GM18951 (cell line): Measurements from ENCODE around the gene TSSK2.
"Not testable (repeated sequence)": the region's sequence is repeated elsewhere in the genome, so short reads cannot be mapped to it uniquely, and the experiment has no call there.

Source experiments
- POLR2A ChIP-seq: IDR thresholded peaks from 4 replicates; pipeline ENCODE4 v1.6.1; 2011; ENCODE audit warnings: mild to moderate bottlenecking; ENCODE audit not compliant: insufficient read length, insufficient read depth; ENCODE audit errors: extremely low read depth
- in situ Hi-C: fragments of 300-500 bp; cut with MboI; formaldehyde crosslinking; loops from one replicate; pipeline ENCODE4 v1.12.0; 2022; ENCODE audit warnings: low sequenced_read_pairs, mixed read lengths, inconsistent platforms; ENCODE audit not compliant: unreplicated experiment

Gene TSSK2

DNA sequence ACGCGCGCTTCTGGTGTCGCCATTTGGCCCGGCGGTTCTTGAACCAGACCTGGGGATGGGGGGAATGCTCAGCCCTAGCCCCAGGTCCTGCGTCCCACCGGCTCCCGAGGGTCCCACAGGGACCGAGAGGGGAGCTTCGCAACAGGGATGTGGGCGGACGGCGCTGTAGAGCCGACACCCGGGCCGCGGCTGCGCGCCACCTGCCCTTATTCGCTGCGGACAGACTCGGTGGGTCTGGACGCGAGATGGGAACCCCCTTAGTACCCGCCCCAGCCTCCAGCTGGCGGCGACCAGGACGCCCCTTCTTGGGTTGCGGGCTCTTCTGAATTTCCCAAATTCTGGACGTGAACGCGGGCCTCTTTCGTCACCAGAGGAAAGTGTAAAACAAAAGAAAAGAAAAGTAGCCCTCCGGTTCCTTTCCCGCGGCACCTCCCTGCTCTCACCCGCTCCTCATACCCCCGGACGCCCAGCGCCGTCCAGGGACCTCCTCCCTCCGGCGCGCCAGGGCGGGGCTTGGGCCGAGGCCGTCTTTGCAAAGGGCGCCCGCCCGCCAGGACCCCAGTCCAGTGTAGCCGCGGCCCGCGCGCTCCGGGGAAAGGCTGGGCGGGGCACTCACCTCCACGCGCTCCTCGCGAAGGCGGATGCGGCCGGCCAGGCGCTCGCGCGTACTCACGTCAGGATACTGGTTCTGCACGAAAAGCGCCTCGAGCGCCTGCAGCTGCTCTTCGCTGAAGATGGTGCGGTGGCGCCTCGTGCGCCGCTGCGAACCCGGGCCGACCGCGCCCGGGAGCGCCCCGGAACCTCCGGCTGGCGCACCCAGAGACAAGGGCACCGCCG lies 18.2 kb downstream of the TSSK2 start:
- TF ChIP-seq POLR2A = no peak
- in situ Hi-C loops = no loop called here

GRCh38 chr22:19149991-19150390 lies 18.9 kb downstream of the TSSK2 start, which contains the start of gene GSC2:
Gene GSC2, minus strand, starts transcription at chr22:19150292. Its CDS starts 9 bp downstream, at chr22:19150283.
- in situ Hi-C loops = no loop called here
- no peak for TF ChIP-seq POLR2A

DNA sequence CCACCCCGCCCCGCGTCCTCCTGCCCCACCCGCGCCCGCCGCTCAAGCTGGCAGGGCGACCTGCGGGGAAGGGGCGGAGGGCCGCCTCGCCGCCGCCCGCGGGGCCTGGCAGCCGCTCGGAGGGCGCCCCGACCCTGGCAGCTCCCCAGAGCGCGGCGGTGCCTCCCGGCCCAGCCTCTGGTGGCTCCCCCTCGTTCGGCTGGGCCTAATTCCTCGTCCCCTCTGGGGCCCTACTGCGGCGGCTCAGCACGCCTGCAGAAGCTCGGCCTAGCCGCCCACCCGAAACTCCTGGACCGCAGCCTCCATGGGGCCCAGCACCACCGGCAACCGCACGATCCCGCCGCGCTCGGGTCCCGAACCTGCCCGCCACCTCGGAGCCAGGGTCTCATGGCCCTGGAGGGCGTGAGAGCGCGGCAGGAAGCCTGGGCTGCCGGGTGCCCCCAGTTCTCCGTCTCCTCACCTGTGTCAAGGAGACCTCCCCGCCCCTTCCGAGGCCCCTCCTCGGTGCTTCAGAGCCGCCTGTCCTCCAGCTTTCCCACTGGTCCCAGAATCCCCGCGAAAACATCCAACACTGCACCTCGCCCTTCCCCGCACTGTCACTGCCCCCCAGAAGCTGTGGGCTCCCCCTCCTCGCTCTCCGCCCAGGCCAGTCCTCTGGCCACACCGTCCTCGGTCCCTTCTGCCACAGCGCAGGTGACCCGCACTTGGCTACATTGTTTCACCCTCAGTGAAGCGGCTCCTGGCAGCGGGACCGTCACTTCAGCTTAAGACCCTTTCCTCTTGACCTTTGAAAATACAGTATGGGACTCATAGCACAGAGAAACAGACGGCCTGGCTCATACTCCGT lies 19.6 kb downstream of the TSSK2 start:
- in situ Hi-C loops = no loop called here
- no peak for TF ChIP-seq POLR2A

DNA sequence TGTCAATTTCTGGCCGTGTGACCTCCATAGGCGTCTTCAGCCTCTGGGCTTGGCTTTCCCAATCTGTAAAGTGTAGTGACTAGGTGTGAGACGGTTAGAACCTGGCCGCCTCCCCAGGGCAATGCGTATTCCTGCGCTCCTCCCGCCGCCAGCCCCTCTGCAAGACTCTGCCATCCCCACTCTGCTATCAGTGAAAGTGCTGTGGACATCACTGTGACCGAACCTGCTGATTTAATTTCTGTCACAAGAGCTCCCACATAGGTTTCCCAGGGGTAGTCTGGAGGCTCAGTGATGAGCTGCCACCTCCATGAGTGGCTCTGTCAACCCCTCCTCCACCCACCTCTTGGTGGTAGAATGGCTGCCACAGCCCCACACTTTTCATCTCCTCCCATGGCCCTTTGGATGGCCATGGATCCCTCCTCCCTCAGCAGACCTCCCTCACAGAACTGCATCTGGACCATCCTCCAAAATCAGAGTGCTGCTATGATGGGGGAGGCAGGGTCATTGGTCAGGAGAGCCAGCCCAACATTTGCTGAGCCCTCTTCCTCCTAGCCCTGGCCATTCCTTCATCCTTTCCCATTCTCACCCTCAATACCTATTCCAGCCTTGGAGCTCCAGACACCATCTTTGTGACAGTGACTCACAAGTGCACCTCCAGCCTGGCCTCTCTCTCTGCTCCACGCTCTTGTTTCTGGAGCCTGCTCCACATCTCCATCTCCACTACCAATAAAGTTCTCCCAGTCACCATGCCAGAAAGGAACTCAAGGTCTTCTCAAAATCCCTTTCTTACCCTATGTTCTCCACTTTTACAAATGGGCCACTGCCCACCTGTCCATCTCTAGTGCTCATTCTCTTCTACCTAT lies 20.5 kb downstream of the TSSK2 start:
- TF ChIP-seq POLR2A = no peak
- in situ Hi-C loops = no loop called here

- in situ Hi-C loops = no loop called here
- no peak for TF ChIP-seq POLR2A
Measured at GRCh38 chr22:19152942-19153883, 22.1 kb downstream of the TSSK2 start.

DNA sequence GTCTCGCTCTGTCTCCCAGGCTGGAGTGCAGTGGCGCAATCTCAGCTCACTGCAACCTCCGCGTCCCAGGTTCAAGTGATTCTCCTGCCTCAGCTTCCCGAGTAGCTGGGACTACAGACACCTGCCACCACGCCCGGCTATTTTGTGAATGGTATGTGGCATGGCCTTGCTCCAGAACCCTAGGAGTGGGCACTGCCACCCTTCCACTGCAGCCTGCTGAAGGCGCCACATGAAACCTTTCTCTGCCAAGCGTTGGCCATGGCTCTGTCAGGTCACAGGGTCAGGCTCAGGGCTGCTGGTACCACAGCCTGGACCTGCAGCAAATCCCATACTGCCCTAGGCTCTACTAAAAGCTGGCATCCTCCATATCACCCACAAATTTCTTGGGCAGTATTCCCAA lies 25.0 kb downstream of the TSSK2 start:
- in situ Hi-C loops = not testable (repeated sequence)

DNA sequence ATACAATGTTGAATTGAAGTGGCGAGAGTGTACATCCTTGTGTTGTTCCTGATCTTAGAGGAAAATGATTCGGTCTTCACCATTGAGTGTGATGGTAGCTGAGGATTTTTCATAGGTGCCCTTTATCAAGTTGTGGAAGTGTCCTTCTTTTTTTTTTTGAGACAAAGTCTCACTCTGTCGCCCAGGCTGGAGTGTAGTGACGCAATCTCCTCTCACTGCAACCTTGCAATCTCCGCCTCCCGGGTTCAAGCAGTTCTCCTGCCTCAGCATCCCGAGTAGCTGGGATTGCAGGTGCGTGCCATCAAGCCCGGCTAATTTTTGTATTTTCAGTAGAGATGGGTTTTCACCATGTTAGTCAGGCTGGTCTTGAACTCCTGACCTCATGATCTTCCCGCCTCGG lies 27.5 kb downstream of the TSSK2 start:
- in situ Hi-C loops = not testable (repeated sequence)

- no peak for TF ChIP-seq POLR2A
- in situ Hi-C loops = no loop called here
Measured at GRCh38 chr22:19164425-19164824, 33.3 kb downstream of the TSSK2 start.

DNA sequence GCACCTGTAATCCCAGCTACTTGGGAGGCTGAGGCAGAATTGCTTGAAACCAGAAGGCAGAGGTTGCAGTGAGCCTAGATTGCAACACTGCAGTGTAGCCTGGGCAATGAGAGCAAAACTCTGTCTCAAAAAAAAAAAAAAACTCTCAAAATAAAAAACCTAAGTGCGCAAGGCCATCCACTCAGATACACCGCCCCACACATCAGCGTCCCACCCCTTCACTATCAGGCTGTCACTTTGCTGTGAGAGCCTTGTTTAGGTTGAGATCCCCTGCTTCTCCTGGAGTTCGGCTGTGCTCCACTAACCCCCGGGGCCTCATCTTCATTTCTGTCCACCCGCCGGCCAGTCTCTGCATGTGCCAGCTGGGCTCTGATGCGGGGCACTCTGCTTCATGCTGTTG lies 35.3 kb downstream of the TSSK2 start:
- in situ Hi-C loops = no loop called here
- TF ChIP-seq POLR2A = no peak

DNA sequence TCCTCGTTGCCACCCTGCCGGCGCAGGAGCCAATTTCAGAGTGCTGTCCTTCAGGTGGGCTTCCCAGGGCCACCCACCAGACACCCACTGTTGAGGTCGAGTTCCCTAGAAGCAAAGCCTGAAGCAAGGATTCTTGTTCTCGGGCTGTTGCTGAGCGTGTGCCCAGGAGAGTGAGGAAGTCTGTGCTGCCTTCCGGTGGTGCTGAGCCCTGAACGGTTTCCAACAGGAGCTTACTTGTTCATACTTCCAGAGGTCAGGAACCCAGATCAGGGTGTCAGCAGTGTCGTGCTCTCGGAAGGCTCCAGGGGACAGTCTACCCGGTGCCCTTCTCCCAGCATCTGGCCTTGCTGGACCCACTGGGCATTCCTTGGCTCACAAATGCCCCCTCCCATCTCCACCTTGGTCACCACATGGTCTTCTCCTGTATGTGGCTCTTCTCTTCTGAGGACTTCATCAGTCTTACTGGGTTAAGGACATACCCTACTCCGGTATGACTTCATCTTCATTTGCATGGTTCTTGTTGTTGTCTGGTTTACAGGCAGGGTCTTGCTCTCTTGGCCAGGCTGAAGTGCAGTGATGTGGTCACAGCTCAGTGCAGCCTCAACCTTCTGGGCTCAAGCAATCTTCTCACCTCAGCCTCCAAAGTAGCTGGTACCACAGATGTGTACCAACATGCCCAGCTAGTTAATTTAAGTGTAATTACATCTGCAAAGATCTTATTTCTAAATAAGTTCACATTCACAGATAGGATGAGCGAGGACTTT lies 36.2 kb downstream of the TSSK2 start:
- in situ Hi-C loops = no loop called here
- no peak for TF ChIP-seq POLR2A

DNA sequence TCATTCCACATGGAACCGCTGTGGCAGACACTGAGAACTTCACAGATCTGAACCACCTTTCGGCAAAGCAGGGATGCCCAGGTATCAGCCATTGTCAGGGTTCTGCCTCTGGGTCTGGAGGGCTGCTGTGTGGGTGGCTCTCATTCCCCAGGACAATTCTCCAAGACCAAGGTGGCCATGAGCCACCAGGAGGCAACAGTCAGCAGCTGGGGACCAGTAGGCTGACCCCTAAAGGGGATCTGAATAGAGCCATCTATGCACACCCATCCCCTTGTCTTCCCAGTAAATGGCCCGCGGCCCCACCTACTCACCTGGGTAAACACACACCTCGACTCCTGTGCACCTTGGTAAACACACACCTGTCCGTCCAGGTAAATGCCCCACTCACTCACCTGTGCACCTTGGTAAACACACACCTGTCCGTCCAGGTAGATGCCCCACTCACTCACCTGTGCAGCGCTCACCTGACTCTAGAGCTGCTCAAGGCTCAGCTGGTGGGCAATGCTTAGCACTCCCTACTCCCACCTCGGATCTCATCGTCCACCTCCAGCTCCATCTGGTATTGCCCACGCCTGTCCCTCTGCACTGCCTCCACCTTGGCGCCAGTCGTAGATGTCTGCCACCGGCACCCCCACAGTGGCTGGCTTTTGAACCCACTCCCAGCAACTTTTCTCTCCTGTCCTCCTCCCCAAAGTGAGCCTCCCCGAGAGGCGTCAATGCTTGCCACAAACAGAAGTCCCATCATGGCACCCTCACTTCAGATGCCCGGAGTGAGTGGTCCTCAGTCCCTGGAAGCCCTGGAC lies 37.2 kb downstream of the TSSK2 start:
- in situ Hi-C loops = no loop called here
- no peak for TF ChIP-seq POLR2A
